Thymus (tissue), 2 donors: ENCODE results near the gene COA4. TPM values are rescaled to one million over a fixed set of nuclear protein-coding genes. Genes with fewer than 3 reads are reported as not detected.

Experiments
- polyA plus RNA-seq: library from polyadenylated mRNA; stranded (reverse); fragments of 200-250 nt; gene quantifications from one replicate; pipeline ENCODE4 v1.2.3, GENCODE V29; 2013
- total RNA-seq: library from RNA; stranded (reverse); fragments of 120-200 nt; gene quantifications from one replicate; pipeline ENCODE4 v1.2.4, GENCODE V29; 2013
- donor health status: healthy.

The COA4 gene
- total and polyA plus RNA-seq, 2 donors = 58.3 to 60.5 TPM

Other genes with a start within 250 kb of the COA4 start
- gene PLEKHB1, start 230.3 kb downstream of the COA4 start, total RNA-seq = 4.7 TPM
- 6.1 TPM for gene PLEKHB1, start 230.3 kb downstream of the COA4 start, polyA plus RNA-seq
- 48.9 TPM for gene RAB6A, start 115.8 kb downstream of the COA4 start, total RNA-seq
- gene RAB6A, start 115.8 kb downstream of the COA4 start, polyA plus RNA-seq = 64.4 TPM
- gene MRPL48, start 89.0 kb downstream of the COA4 start, total RNA-seq = 66.6 TPM
- gene MRPL48, start 89.0 kb downstream of the COA4 start, polyA plus RNA-seq = 43.7 TPM
- 9.5 TPM for gene PAAF1, start 153 bp upstream of the COA4 start, total RNA-seq
- gene PAAF1, start 153 bp upstream of the COA4 start, polyA plus RNA-seq = 24.7 TPM
- 0.24 TPM for gene DNAJB13, start 74.2 kb upstream of the COA4 start, total RNA-seq
- gene DNAJB13, start 74.2 kb upstream of the COA4 start, polyA plus RNA-seq = 0.30 TPM
- gene UCP2, start 106.0 kb upstream of the COA4 start, total RNA-seq = 31.4 TPM
- 119 TPM for gene UCP2, start 106.0 kb upstream of the COA4 start, polyA plus RNA-seq
- 0.90 TPM for gene UCP3, start 132.2 kb upstream of the COA4 start, total RNA-seq
- gene UCP3, start 132.2 kb upstream of the COA4 start, polyA plus RNA-seq = 2.1 TPM